Natural killer cell (primary cell): Measurements from ENCODE around the gene MIS18BP1. TPM values are rescaled to one million over a fixed set of nuclear protein-coding genes. Genes with fewer than 3 reads are reported as not detected.

Experiments used
- ATAC-seq, 3 donors: fragments of 150-1000 bp in 2 of 3; fragments of 200-7000 bp in 1 of 3; cut with Tn5 transposase; 1 replicate in 1 of 3; 2 replicates in 2 of 3; pipeline ENCODE4 v1.10.0; 2021; ENCODE audit warnings: mild to moderate bottlenecking in 2 of 3, moderate library complexity in 2 of 3
- DNase-seq, 2 donors: peaks; one replicate each; pipeline versions ENCODE4 v3.0.0 to v3.0.0-alpha.2; 2013 to 2021; ENCODE audit warnings: mixed read lengths in 1 of 2
- H3K27ac ChIP-seq: one replicate; pipeline ENCODE4 v1.5.1; 2013; ENCODE audit warnings: mild to moderate bottlenecking, low read length
- H3K27me3 ChIP-seq: one replicate; pipeline ENCODE4 v1.6.1; 2013; ENCODE audit warnings: low read length; ENCODE audit not compliant: control insufficient read depth, insufficient read depth
- H3K36me3 ChIP-seq: one replicate; pipeline ENCODE4 v1.6.1; 2013; ENCODE audit warnings: low read length; ENCODE audit not compliant: control insufficient read depth, insufficient read depth
- H3K4me1 ChIP-seq: one replicate; pipeline ENCODE4 v1.6.1; 2013; ENCODE audit warnings: low read length; ENCODE audit not compliant: control insufficient read depth, insufficient read depth
- H3K4me3 ChIP-seq: one replicate; pipeline ENCODE4 v1.5.1; 2013; ENCODE audit warnings: low read length
- H3K9me3 ChIP-seq: one replicate; pipeline ENCODE4 v1.6.1; 2013; ENCODE audit warnings: low read length; ENCODE audit not compliant: control insufficient read depth, insufficient read depth
- H3K27ac Mint-ChIP-seq, 2 donors: one replicate each; pipeline ENCODE4 v1.8.0; 2022; ENCODE audit warnings: mild to moderate bottlenecking in 2 of 2, mixed read lengths in 2 of 2, moderate library complexity in 1 of 2
- H3K27me3 Mint-ChIP-seq, 2 donors: one replicate each; pipeline ENCODE4 v1.8.0; 2022; ENCODE audit warnings: low read depth in 2 of 2, mixed read lengths in 2 of 2
- H3K36me3 Mint-ChIP-seq: one replicate; pipeline ENCODE4 v1.8.0; 2022; ENCODE audit warnings: mixed read lengths
- H3K4me1 Mint-ChIP-seq, 2 donors: one replicate each; pipeline ENCODE4 v1.8.0; 2022; ENCODE audit warnings: mixed read lengths in 2 of 2
- H3K4me3 Mint-ChIP-seq: one replicate; pipeline ENCODE4 v1.8.0; 2022; ENCODE audit warnings: mild to moderate bottlenecking, moderate library complexity, mixed read lengths
- H3K9me3 Mint-ChIP-seq, 2 donors: one replicate each; pipeline ENCODE4 v1.8.0; 2022; ENCODE audit warnings: mixed read lengths in 2 of 2
- CTCF ChIP-seq: fragments of 200-600 bp; IDR thresholded peaks from one replicate; pipeline ENCODE4 v1.8.0; 2022; ENCODE audit warnings: antibody characterized with exemption
- WGBS: methylation state at CpG from one replicate; pipeline ENCODE4 v1.1.7; 2013; ENCODE audit warnings: missing lambda C conversion rate; ENCODE audit not compliant: insufficient coverage; 5-methylcytosine and 5-hydroxymethylcytosine counted together
- intact Hi-C: fragments of 100-400 bp; cut with micrococcal nuclease; formaldehyde crosslinking; loops from one replicate; pipeline ENCODE4 v1.14.2; 2022
- total RNA-seq, 4 donors: library from RNA; stranded (reverse); fragments of 120-200 nt in 1 of 4; gene quantifications; one replicate each; pipeline versions ENCODE4 v1.2.3 to v1.2.4, GENCODE V29; 2013 to 2022

MIS18BP1 gene
- total RNA-seq, 3 donors from 2014 or later (not counting 1 experiment from before 2014, with no cell fraction given) = 60.3 to 70.2 (median 66.3) TPM

GRCh38 chr14:45212231-45212630, 40.8 kb downstream of the MIS18BP1 start:
- Histone ChIP-seq H3K27ac (no peak overlapping the region), H3K4me3 (no peak overlapping the region), H3K27me3 (no peaks in the 10 kb centered on the region), H3K36me3 (peaks cover 33% of the 10 kb centered on the region), H3K4me1 (no peaks in the 10 kb centered on the region), H3K9me3 (no peaks in the 10 kb centered on the region)
- DNase-seq (no peak), ATAC-seq (no peak)
- Mint-ChIP-seq H3K27me3 (no peaks in the 10 kb centered on the region), H3K27ac (peak overlapping the region in 1 of 2 donors; percentile 17), H3K9me3 (no peaks in the 10 kb centered on the region), H3K36me3 (peaks cover 2% of the 10 kb centered on the region), H3K4me1 (no peaks in the 10 kb centered on the region), H3K4me3 (no peak overlapping the region)
- 100% methylated on average over 2 of the region's 3 CpGs for WGBS
- no peak for TF ChIP-seq CTCF
- intact Hi-C loops = no loop called here

- H3K27me3 ChIP-seq = no peaks in the 10 kb centered on the region
- TF ChIP-seq CTCF = no peak
- H3K36me3 ChIP-seq = peaks cover 33% of the 10 kb centered on the region
- intact Hi-C loops = no loop called here
- 96% methylated on average over 1 of the region's 1 CpG for WGBS
- H3K4me3 ChIP-seq = no peak overlapping the region
- ATAC-seq (no peak), DNase-seq (no peak)
- no peaks in the 10 kb centered on the region for H3K9me3 Mint-ChIP-seq
- H3K27ac ChIP-seq = no peak overlapping the region
- no peak overlapping the region for H3K4me3 Mint-ChIP-seq
- no peaks in the 10 kb centered on the region for H3K27me3 Mint-ChIP-seq
- no peaks in the 10 kb centered on the region for H3K4me1 Mint-ChIP-seq
- H3K4me1 ChIP-seq = no peaks in the 10 kb centered on the region
- H3K9me3 ChIP-seq = no peaks in the 10 kb centered on the region
- H3K36me3 Mint-ChIP-seq = peaks cover 11% of the 10 kb centered on the region
- no peak overlapping the region for H3K27ac Mint-ChIP-seq
These were observed 41.7 kb downstream of the MIS18BP1 start for GRCh38 chr14:45211295-45211694.

- no peaks in the 10 kb centered on the region for H3K27me3 Mint-ChIP-seq
- intact Hi-C loops = no loop called here
- H3K27ac Mint-ChIP-seq = no peak overlapping the region
- peaks cover 36% of the 10 kb centered on the region for H3K36me3 ChIP-seq
- no peak overlapping the region for H3K4me3 Mint-ChIP-seq
- H3K4me1 Mint-ChIP-seq = no peaks in the 10 kb centered on the region
- peaks cover 11% of the 10 kb centered on the region for H3K36me3 Mint-ChIP-seq
- no peak overlapping the region for H3K27ac ChIP-seq
- no peaks in the 10 kb centered on the region for H3K4me1 ChIP-seq
- no peaks in the 10 kb centered on the region for H3K9me3 Mint-ChIP-seq
- no peaks in the 10 kb centered on the region for H3K27me3 ChIP-seq
- WGBS = 100% methylated on average over 1 of the region's 1 CpG
- ATAC-seq = no peak
- no peak for DNase-seq
- H3K9me3 ChIP-seq = no peaks in the 10 kb centered on the region
- H3K4me3 ChIP-seq = no peak overlapping the region
- TF ChIP-seq CTCF = no peak
These were observed 42.8 kb downstream of the MIS18BP1 start for GRCh38 chr14:45210159-45210558.

GRCh38 chr14:45204241-45204640, 48.8 kb downstream of the MIS18BP1 start:
- Histone ChIP-seq H3K9me3 (no peaks in the 10 kb centered on the region), H3K36me3 (peaks cover 22% of the 10 kb centered on the region), H3K27ac (no peak overlapping the region), H3K4me3 (no peak overlapping the region), H3K27me3 (no peaks in the 10 kb centered on the region), H3K4me1 (no peaks in the 10 kb centered on the region)
- no peaks in the 10 kb centered on the region for H3K9me3 Mint-ChIP-seq
- TF ChIP-seq CTCF = no peak
- no peak overlapping the region for H3K4me3 Mint-ChIP-seq
- no peak overlapping the region for H3K27ac Mint-ChIP-seq
- no peaks in the 10 kb centered on the region for H3K27me3 Mint-ChIP-seq
- no peak for DNase-seq
- intact Hi-C loops = no loop called here
- peaks cover 6 to 7% of the 10 kb centered on the region in 2 donors for H3K4me1 Mint-ChIP-seq
- H3K36me3 Mint-ChIP-seq = peaks cover 11% of the 10 kb centered on the region
- ATAC-seq = no peak
